B cell (primary cell): ENCODE data around the gene SPATA2. TPM values are rescaled to one million over a fixed set of nuclear protein-coding genes. Genes with fewer than 3 reads are reported as not detected.

Experiments used
- ATAC-seq: fragments of 200-7000 bp; cut with Tn5 transposase; one replicate; pipeline ENCODE4 v1.10.0; 2021; ENCODE audit warnings: low read depth, mild to moderate bottlenecking, moderate number of reproducible peaks, moderate library complexity
- CTCF ChIA-PET: fragments of 350-600 bp; sonication (Branson Sonifier 250); formaldehyde crosslinking; loops from one replicate; lab custom pipeline; 2021; ENCODE audit warnings: antibody characterized with exemption, inconsistent platforms; lab: Charles Lee
- POLR2A ChIA-PET: fragments of 350-600 bp; sonication (Branson Sonifier 250); formaldehyde crosslinking; loops from one replicate; lab custom pipeline; 2021; ENCODE audit warnings: antibody characterized with exemption; lab: Charles Lee
- DNase-seq: peaks from one replicate; pipeline ENCODE4 v3.0.0; 2013
- H2AFZ ChIP-seq: 2 replicates; pipeline ENCODE4 v1.6.1; 2012; ENCODE audit warnings: mild to moderate bottlenecking, low read depth, low read length; ENCODE audit not compliant: insufficient read depth, poor library complexity, severe bottlenecking
- H3K27ac ChIP-seq, 2 donors: 1 replicate in 1 of 2; 2 replicates in 1 of 2; pipeline ENCODE4 v1.5.1; 2012 to 2013; ENCODE audit warnings: low read length in 2 of 2, mild to moderate bottlenecking in 2 of 2, moderate library complexity in 1 of 2
- H3K27me3 ChIP-seq, 4 experiments: fragments of 200-600 bp in 1 of 4; sonication (generic) in 1 of 4; replicated peaks in 1 of 4; 1 replicate in 2 of 4; 2 replicates in 2 of 4; pipeline versions ENCODE4 v1.6.1 to v1.7.0; 2013 to 2016; ENCODE audit warnings: low read length in 3 of 4, mild to moderate bottlenecking in 2 of 4, mixed read lengths in 1 of 4, moderate library complexity in 1 of 4; ENCODE audit not compliant: insufficient read depth in 4 of 4, control insufficient read depth in 3 of 4; ENCODE audit errors: control extremely low read depth in 1 of 4
- H3K36me3 ChIP-seq, 2 experiments: replicated peaks in 1 of 2; 1 replicate in 1 of 2; 2 replicates in 1 of 2; pipeline versions ENCODE4 v1.6.1 to v1.7.1; 2013; ENCODE audit warnings: low read length in 1 of 2; ENCODE audit not compliant: insufficient read depth in 2 of 2, control insufficient read depth in 1 of 2; ENCODE audit errors: control extremely low read depth in 1 of 2, extremely low read depth in 1 of 2
- H3K4me1 ChIP-seq, 2 donors: fragments of 200-600 bp in 1 of 2; sonication (generic) in 1 of 2; 1 replicate in 1 of 2; 2 replicates in 1 of 2; pipeline versions ENCODE4 v1.5.1 to v1.6.1; 2013 to 2017; ENCODE audit warnings: low read length in 2 of 2; ENCODE audit not compliant: control insufficient read depth in 2 of 2, insufficient read depth in 2 of 2
- H3K4me2 ChIP-seq: replicated peaks from 2 replicates; pipeline ENCODE3; 2012; ENCODE audit warnings: mild to moderate bottlenecking, low read depth, low read length; ENCODE audit not compliant: poor library complexity, severe bottlenecking
- H3K4me3 ChIP-seq, 5 experiments: fragments of 200-600 bp in 1 of 5; sonication (generic) in 1 of 5; 1 replicate in 3 of 5; 2 replicates in 2 of 5; pipeline versions ENCODE4 v1.5.1 to v1.7.0; 2011 to 2016; ENCODE audit warnings: low read length in 4 of 5, mild to moderate bottlenecking in 4 of 5, low read depth in 2 of 5, control low read depth in 1 of 5, moderate library complexity in 1 of 5; ENCODE audit not compliant: insufficient read depth in 1 of 5; ENCODE audit errors: control extremely low read depth in 1 of 5, extremely low read depth in 1 of 5
- H3K79me2 ChIP-seq: fragments of 200-600 bp; sonication (generic); one replicate; pipeline ENCODE4 v1.6.0; 2016; ENCODE audit warnings: low read length; ENCODE audit not compliant: control insufficient read depth, insufficient read depth
- H3K9ac ChIP-seq: fragments of 200-600 bp; sonication (generic); 2 replicates; pipeline ENCODE4 v1.6.1; 2017; ENCODE audit warnings: mild to moderate bottlenecking, low read length, moderate library complexity
- H3K9me3 ChIP-seq, 3 donors: one replicate each; pipeline versions ENCODE4 v1.6.1 to v1.7.1; 2013; ENCODE audit warnings: low read length in 2 of 3; ENCODE audit not compliant: control insufficient read depth in 2 of 3, insufficient read depth in 1 of 3; ENCODE audit errors: control extremely low read depth in 1 of 3
- H4K20me1 ChIP-seq: 2 replicates; pipeline ENCODE4 v1.6.0; 2012; ENCODE audit warnings: mild to moderate bottlenecking, low read length; ENCODE audit not compliant: insufficient read depth, control insufficient read depth, poor library complexity, severe bottlenecking
- H3K27ac Mint-ChIP-seq: one replicate; pipeline ENCODE4 v1.8.0; 2021; ENCODE audit warnings: mixed read lengths
- H3K27me3 Mint-ChIP-seq: one replicate; pipeline ENCODE4 v1.8.0; 2021; ENCODE audit warnings: mixed read lengths
- H3K4me1 Mint-ChIP-seq: one replicate; pipeline ENCODE4 v1.8.0; 2021; ENCODE audit warnings: mixed read lengths
- H3K4me3 Mint-ChIP-seq: one replicate; pipeline ENCODE4 v1.8.0; 2021; ENCODE audit warnings: mixed read lengths
- H3K9me3 Mint-ChIP-seq: one replicate; pipeline ENCODE4 v1.8.0; 2022; ENCODE audit warnings: mixed read lengths; ENCODE audit not compliant: insufficient read depth
- EZH2 ChIP-seq: IDR thresholded peaks from 2 replicates; pipeline ENCODE4 v1.6.1; 2012; ENCODE audit warnings: borderline replicate concordance, low read depth, mild to moderate bottlenecking, moderate library complexity, low read length; ENCODE audit not compliant: insufficient read depth, poor library complexity, severe bottlenecking
- WGBS: methylation state at CpG from one replicate; pipeline ENCODE4 v1.1.5; 2013; ENCODE audit warnings: missing lambda C conversion rate; ENCODE audit not compliant: insufficient coverage; 5-methylcytosine and 5-hydroxymethylcytosine counted together
- intact Hi-C: fragments of 100-400 bp; cut with micrococcal nuclease; formaldehyde crosslinking; loops from one replicate; pipeline ENCODE4 v1.10.0; 2022
- polyA plus RNA-seq: library from polyadenylated mRNA; depleted of rRNA; stranded (reverse); fragments of >200 nt; gene quantifications from 2 replicates; pipeline ENCODE4 v1.2.3, GENCODE V29; 2012
- total RNA-seq, 2 donors: library from RNA; stranded (reverse); fragments of 120-200 nt in 1 of 2; gene quantifications; 1 replicate in 1 of 2; 2 replicates in 1 of 2; pipeline versions ENCODE4 v1.2.3 to v1.2.4, GENCODE V29; 2013 to 2022
- TF ChIP-seq, protein P1 (sequence below): fragments of 200-600 bp; IDR thresholded peaks from one replicate; pipeline ENCODE4 v1.8.0; 2022; ENCODE audit warnings: antibody characterized with exemption, mild to moderate bottlenecking

The SPATA2 gene
- total and polyA plus RNA-seq, 2 donors (not counting 1 experiment from before 2014, with no cell fraction given) = 10.7 to 20.0 TPM

DNA sequence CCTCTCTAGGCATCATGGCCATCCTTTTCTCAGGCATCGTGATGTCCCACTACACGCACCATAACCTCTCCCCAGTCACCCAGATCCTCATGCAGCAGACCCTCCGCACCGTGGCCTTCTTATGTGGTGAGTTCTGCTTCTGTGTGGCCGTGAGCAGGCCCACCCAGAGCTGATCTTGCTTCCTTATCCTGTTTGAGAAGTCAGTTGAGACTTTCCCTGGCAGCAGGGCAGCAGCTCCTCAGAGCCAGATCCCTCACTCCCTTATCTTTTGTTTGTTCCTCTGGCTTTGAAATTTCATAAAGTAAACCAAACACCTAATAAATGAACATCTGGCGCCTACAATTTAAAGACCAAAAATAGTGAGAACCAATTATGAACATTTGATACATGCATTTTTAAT lies 40.6 kb downstream of the SPATA2 start:
- ChIA-PET POLR2A (no interaction called here), CTCF (no interaction called here)
- Histone ChIP-seq H3K4me1 (no peaks in the 10 kb centered on the region), H3K4me3 (no peak overlapping the region), H3K79me2 (no peaks in the 10 kb centered on the region), H3K27ac (no peak overlapping the region), H3K27me3 (no peaks in the 10 kb centered on the region), H3K9ac (no peak overlapping the region), H3K9me3 (no peaks in the 10 kb centered on the region), H2AFZ (no peak overlapping the region), H4K20me1 (no peaks in the 10 kb centered on the region), H3K4me2 (no peak overlapping the region), H3K36me3 (peaks cover 0 to 51% of the 10 kb centered on the region in 2 experiments)
- intact Hi-C loops = no loop called here
- DNase-seq = no peak
- Mint-ChIP-seq H3K4me1 (no peaks in the 10 kb centered on the region), H3K9me3 (no peaks in the 10 kb centered on the region), H3K27ac (no peak overlapping the region), H3K4me3 (no peak overlapping the region), H3K27me3 (no peaks in the 10 kb centered on the region)
- ATAC-seq = no peak
- no CpG with 5 or more reads among the region's 6 CpGs for WGBS
- TF ChIP-seq, protein P1, sequence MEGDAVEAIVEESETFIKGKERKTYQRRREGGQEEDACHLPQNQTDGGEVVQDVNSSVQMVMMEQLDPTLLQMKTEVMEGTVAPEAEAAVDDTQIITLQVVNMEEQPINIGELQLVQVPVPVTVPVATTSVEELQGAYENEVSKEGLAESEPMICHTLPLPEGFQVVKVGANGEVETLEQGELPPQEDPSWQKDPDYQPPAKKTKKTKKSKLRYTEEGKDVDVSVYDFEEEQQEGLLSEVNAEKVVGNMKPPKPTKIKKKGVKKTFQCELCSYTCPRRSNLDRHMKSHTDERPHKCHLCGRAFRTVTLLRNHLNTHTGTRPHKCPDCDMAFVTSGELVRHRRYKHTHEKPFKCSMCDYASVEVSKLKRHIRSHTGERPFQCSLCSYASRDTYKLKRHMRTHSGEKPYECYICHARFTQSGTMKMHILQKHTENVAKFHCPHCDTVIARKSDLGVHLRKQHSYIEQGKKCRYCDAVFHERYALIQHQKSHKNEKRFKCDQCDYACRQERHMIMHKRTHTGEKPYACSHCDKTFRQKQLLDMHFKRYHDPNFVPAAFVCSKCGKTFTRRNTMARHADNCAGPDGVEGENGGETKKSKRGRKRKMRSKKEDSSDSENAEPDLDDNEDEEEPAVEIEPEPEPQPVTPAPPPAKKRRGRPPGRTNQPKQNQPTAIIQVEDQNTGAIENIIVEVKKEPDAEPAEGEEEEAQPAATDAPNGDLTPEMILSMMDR = no peak
- TF ChIP-seq EZH2 = no peak

DNA sequence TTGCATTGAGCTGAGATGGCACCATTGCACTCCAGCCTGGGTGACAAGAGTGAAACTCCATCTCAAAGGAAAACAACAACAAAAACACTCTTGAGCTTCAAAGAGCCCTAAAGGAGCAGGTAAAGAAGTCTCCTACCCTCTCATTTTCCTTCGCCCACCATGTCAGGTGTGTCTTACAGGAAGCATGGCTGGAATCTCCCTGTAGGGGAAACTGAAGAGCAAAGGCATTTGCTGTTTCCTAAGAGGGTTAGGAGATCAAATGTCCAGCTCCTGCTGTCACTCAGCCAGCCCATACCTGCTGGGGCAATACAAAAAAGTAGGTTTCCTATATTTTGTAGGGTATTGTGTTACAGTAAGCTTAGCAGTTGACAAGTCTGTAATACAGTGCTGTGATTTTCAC lies 43.3 kb downstream of the SPATA2 start:
- intact Hi-C loops = no loop called here

More for the DNA sequence above, 43.3 kb downstream of the SPATA2 start:
- no peak overlapping the region for H3K4me3 Mint-ChIP-seq
- H3K27me3 Mint-ChIP-seq = no peaks in the 10 kb centered on the region
- no peak overlapping the region for H3K4me2 ChIP-seq
- H3K9me3 Mint-ChIP-seq = no peaks in the 10 kb centered on the region
- no CpG with 5 or more reads among the region's 1 CpG for WGBS
- H3K79me2 ChIP-seq = no peaks in the 10 kb centered on the region
- H3K4me1 Mint-ChIP-seq = peaks cover 4% of the 10 kb centered on the region
- no peaks in the 10 kb centered on the region for H3K9me3 ChIP-seq
- ChIA-PET POLR2A (no interaction called here), CTCF (no interaction called here)
- no peak overlapping the region for H3K27ac Mint-ChIP-seq
- H3K27me3 ChIP-seq = no peaks in the 10 kb centered on the region
- H3K27ac ChIP-seq = no peak overlapping the region
- TF ChIP-seq, protein P1 = no peak
- TF ChIP-seq EZH2 = no peak
- H3K9ac ChIP-seq = no peak overlapping the region
- DNase-seq = no peak
- no peaks in the 10 kb centered on the region for H4K20me1 ChIP-seq
- H2AFZ ChIP-seq = no peak overlapping the region
- H3K36me3 ChIP-seq = peaks cover 0 to 54% of the 10 kb centered on the region in 2 experiments
- H3K4me1 ChIP-seq = no peaks in the 10 kb centered on the region
- no peak for ATAC-seq
- no peak overlapping the region for H3K4me3 ChIP-seq
